ENCODE data around the gene MAPRE2. TPM values are rescaled to one million over a fixed set of nuclear protein-coding genes. Genes with fewer than 3 reads are reported as not detected.

Gene MAPRE2
- total and polyA plus RNA-seq, 2 experiments from 2014 or later = 11.2 to 16.1 TPM

GRCh38 chr18:35040638-35040987, 600 bp upstream of the MAPRE2 start:
- Histone ChIP-seq H4K20me1 (ENCODE audit: insufficient read depth) (no peaks in the 10 kb centered on the region), H3K4me1 (ENCODE audit: insufficient read depth) (peaks cover 22% of the 10 kb centered on the region), H3K27me3 (replicated peaks; ENCODE audit: insufficient read depth) (no peaks in the 10 kb centered on the region), H3F3A (ENCODE audit: insufficient read depth) (peaks cover 8% of the 10 kb centered on the region; the same call in 1 of the 2 replicates), H3K36me3 (ENCODE audit: low read depth) (no peaks in the 10 kb centered on the region), H3K27ac (peak overlapping the region; percentile 62), H3K4me2 (ENCODE audit: unreplicated experiment) (peak overlapping the region; percentile 83), H3K9me3 (ENCODE audit: low read depth) (no peaks in the 10 kb centered on the region), H3K9ac (peak overlapping the region; percentile 85), H2AFZ (peak overlapping the region; percentile 91), H3K9me2 (ENCODE audit: insufficient read depth) (no peaks in the 10 kb centered on the region), H3K4me3 (peak overlapping the region; percentile 83), H3K79me2 (ENCODE audit: insufficient read depth) (peaks cover 29% of the 10 kb centered on the region)
- in situ Hi-C loops (cut with MboI) = no loop called here
- no peak for DNase-seq
- TF ChIP-seq EZH2 (IDR thresholded peaks at IDR 0.05; ENCODE audit: insufficient read depth, poor library complexity, severe bottlenecking) (no peak), EZH2phosphoT487 (IDR thresholded peaks at IDR 0.05; ENCODE audit: insufficient read depth, low read depth) (no peak)

- Histone ChIP-seq H3K27me3 (replicated peaks; ENCODE audit: insufficient read depth) (no peaks in the 10 kb centered on the region), H3K27ac (peak overlapping the region; percentile 30; the same call in 1 of the 2 replicates), H4K20me1 (ENCODE audit: insufficient read depth) (no peaks in the 10 kb centered on the region), H3K9me3 (ENCODE audit: low read depth) (no peaks in the 10 kb centered on the region), H3K4me1 (ENCODE audit: insufficient read depth) (peaks cover 24% of the 10 kb centered on the region), H3K79me2 (ENCODE audit: insufficient read depth) (peaks cover 42% of the 10 kb centered on the region), H2AFZ (peak overlapping the region; percentile 91), H3K9me2 (ENCODE audit: insufficient read depth) (no peaks in the 10 kb centered on the region), H3K36me3 (ENCODE audit: low read depth) (no peaks in the 10 kb centered on the region), H3K4me3 (peak overlapping the region; percentile 83), H3K4me2 (ENCODE audit: unreplicated experiment) (peak overlapping the region; percentile 95), H3K9ac (peak overlapping the region; percentile 85), H3F3A (ENCODE audit: insufficient read depth) (peaks cover 8% of the 10 kb centered on the region; the same call in 1 of the 2 replicates)
- WGBS, 2 experiments (ENCODE audit: low coverage in 1 of 2, low lambda C conversion rate in 2 of 2, missing lambda C conversion rate in 2 of 2) = 1 to 3% methylated on average over 11 of the region's 11 CpGs
- no peak for TF ChIP-seq EZH2phosphoT487 (IDR thresholded peaks at IDR 0.05; ENCODE audit: insufficient read depth, low read depth)
- TF ChIP-seq EZH2 (IDR thresholded peaks at IDR 0.05; ENCODE audit: insufficient read depth, poor library complexity, severe bottlenecking) = no peak
- peak; percentile 32 for DNase-seq
- in situ Hi-C loops (cut with MboI) = no loop called here
Measured at GRCh38 chr18:35041815-35042387, 688 bp downstream of the MAPRE2 start.

- peaks cover 24% of the 10 kb centered on the region for H3K4me1 ChIP-seq (ENCODE audit: insufficient read depth)
- DNase-seq = peak; percentile 50
- no peaks in the 10 kb centered on the region for H3K9me2 ChIP-seq (ENCODE audit: insufficient read depth)
- H3K27me3 ChIP-seq (replicated peaks; ENCODE audit: insufficient read depth) = no peaks in the 10 kb centered on the region
- 37 to 50% methylated on average over 5 of the region's 5 CpGs for WGBS, 2 experiments (ENCODE audit: low coverage in 1 of 2, low lambda C conversion rate in 2 of 2, missing lambda C conversion rate in 2 of 2)
- in situ Hi-C loops (cut with MboI) = no loop called here
- peak overlapping the region; percentile 91 for H2AFZ ChIP-seq
- no peaks in the 10 kb centered on the region for H3K36me3 ChIP-seq (ENCODE audit: low read depth)
- H3K9ac ChIP-seq = peak overlapping the region; percentile 85
- no peak for TF ChIP-seq EZH2phosphoT487 (IDR thresholded peaks at IDR 0.05; ENCODE audit: insufficient read depth, low read depth)
- TF ChIP-seq EZH2 (IDR thresholded peaks at IDR 0.05; ENCODE audit: insufficient read depth, poor library complexity, severe bottlenecking) = no peak
- no peak overlapping the region for H3K27ac ChIP-seq
- no peaks in the 10 kb centered on the region for H3K9me3 ChIP-seq (ENCODE audit: low read depth)
- H3K79me2 ChIP-seq (ENCODE audit: insufficient read depth) = peaks cover 47% of the 10 kb centered on the region
- peak overlapping the region; percentile 95 for H3K4me2 ChIP-seq (ENCODE audit: unreplicated experiment)
- no peaks in the 10 kb centered on the region for H4K20me1 ChIP-seq (ENCODE audit: insufficient read depth)
- peaks cover 8% of the 10 kb centered on the region; the same call in 1 of the 2 replicates for H3F3A ChIP-seq (ENCODE audit: insufficient read depth)
- peak overlapping the region; percentile 83 for H3K4me3 ChIP-seq
Measured at GRCh38 chr18:35042389-35043071, 1.3 kb downstream of the MAPRE2 start.

- Histone ChIP-seq H2AFZ (peak overlapping the region; percentile 91), H3K9ac (peak overlapping the region; percentile 85; the same call in 1 of the 2 replicates)
- WGBS, 2 experiments (ENCODE audit: low coverage in 1 of 2, low lambda C conversion rate in 2 of 2, missing lambda C conversion rate in 2 of 2) = 38 to 41% methylated on average over 5 of the region's 5 CpGs
Measured at GRCh38 chr18:35043207-35043606, 2.0 kb downstream of the MAPRE2 start.

More at GRCh38 chr18:35043207-35043606, 2.0 kb downstream of the MAPRE2 start:
- peak overlapping the region; percentile 95 for H3K4me2 ChIP-seq (ENCODE audit: unreplicated experiment)
- no peaks in the 10 kb centered on the region for H4K20me1 ChIP-seq (ENCODE audit: insufficient read depth)
- H3K36me3 ChIP-seq (ENCODE audit: low read depth) = no peaks in the 10 kb centered on the region
- H3K27me3 ChIP-seq (replicated peaks; ENCODE audit: insufficient read depth) = no peaks in the 10 kb centered on the region
- H3K9me2 ChIP-seq (ENCODE audit: insufficient read depth) = no peaks in the 10 kb centered on the region
- no peaks in the 10 kb centered on the region for H3K9me3 ChIP-seq (ENCODE audit: low read depth)
- TF ChIP-seq EZH2phosphoT487 (IDR thresholded peaks at IDR 0.05; ENCODE audit: insufficient read depth, low read depth) (no peak), EZH2 (IDR thresholded peaks at IDR 0.05; ENCODE audit: insufficient read depth, poor library complexity, severe bottlenecking) (no peak)
- H3F3A ChIP-seq (ENCODE audit: insufficient read depth) = peaks cover 8% of the 10 kb centered on the region; the same call in 1 of the 2 replicates
- H3K4me1 ChIP-seq (ENCODE audit: insufficient read depth) = peaks cover 24% of the 10 kb centered on the region
- H3K4me3 ChIP-seq = peak overlapping the region; percentile 83
- DNase-seq = no peak
- no peak overlapping the region for H3K27ac ChIP-seq
- H3K79me2 ChIP-seq (ENCODE audit: insufficient read depth) = peaks cover 52% of the 10 kb centered on the region
- in situ Hi-C loops (cut with MboI) = no loop called here
